Endothelial cell of umbilical vein (primary cell): ENCODE measurements around the gene OR2L2. TPM values are rescaled to one million over a fixed set of nuclear protein-coding genes. Genes with fewer than 3 reads are reported as not detected.

Experiments used
- BruUV-seq: library from RNA; stranded (reverse); fragments of 400-500 nt; replicated peaks from 2 replicates; lab custom pipeline; 2021; lab: Mats Ljungman, UMichigan
- CTCF ChIA-PET: fragments of 300-600, 350-600 bp; sonication (Branson Sonifier 250); formaldehyde crosslinking; loops from one replicate; lab custom pipeline; 2021; ENCODE audit warnings: antibody characterized with exemption, inconsistent platforms; lab: Charles Lee
- POLR2A ChIA-PET: fragments of 300-600, 350-600 bp; sonication (Branson Sonifier 250); formaldehyde crosslinking; loops from one replicate; lab custom pipeline; 2021; ENCODE audit warnings: antibody characterized with exemption, inconsistent platforms; lab: Charles Lee
- DNase-seq: peaks from one replicate; pipeline ENCODE4 v3.0.0-alpha.2; 2011; ENCODE audit warnings: low read depth, low spot score
- FAIRE-seq: peaks from 2 replicates; lab custom pipeline; 2011; peaks lifted over from hg19 to GRCh38; lab: Jason Lieb, UNC
- H2AFZ ChIP-seq: 2 replicates; pipeline ENCODE4 v1.6.0; 2012; ENCODE audit warnings: low read depth, low read length, control low read depth, inconsistent platforms
- H3K27ac ChIP-seq: 2 replicates; pipeline ENCODE4 v1.5.1; 2011; ENCODE audit warnings: low read depth, mild to moderate bottlenecking, control low read depth, low read length, moderate library complexity; ENCODE audit not compliant: insufficient read depth
- H3K27me3 ChIP-seq, 2 experiments: 2 replicates each; pipeline versions ENCODE4 v1.6.0 to v1.6.1; 2011; ENCODE audit warnings: low read length in 2 of 2, mixed read lengths in 1 of 2; ENCODE audit not compliant: control insufficient read depth in 2 of 2, insufficient read depth in 2 of 2
- H3K36me3 ChIP-seq, 2 experiments: 2 replicates in 1 of 2; 3 replicates in 1 of 2; pipeline ENCODE4 v1.5.1; 2011; ENCODE audit warnings: low read length in 2 of 2, mild to moderate bottlenecking in 1 of 2, moderate library complexity in 1 of 2; ENCODE audit not compliant: control insufficient read depth in 2 of 2, insufficient read depth in 2 of 2; ENCODE audit errors: extremely low read depth in 1 of 2
- H3K4me1 ChIP-seq: 3 replicates; pipeline ENCODE4 v1.5.1; 2011; ENCODE audit warnings: mild to moderate bottlenecking, low read length; ENCODE audit not compliant: control insufficient read depth, insufficient read depth; ENCODE audit errors: extremely low read depth
- H3K4me2 ChIP-seq: 2 replicates; pipeline ENCODE4 v1.6.1; 2011; ENCODE audit warnings: low read length, control low read depth, mixed read lengths; ENCODE audit not compliant: insufficient read depth
- H3K4me3 ChIP-seq, 3 experiments: fragments of 200-600 bp in 1 of 3; sonication (generic), shearing (Covaris generic) in 1 of 3; replicated peaks in 1 of 3; 2 replicates each; pipeline ENCODE4 v1.5.1; 2011 to 2016; ENCODE audit warnings: control low read depth in 3 of 3, low read length in 3 of 3, mild to moderate bottlenecking in 2 of 3, inconsistent platforms in 1 of 3, low read depth in 1 of 3, moderate library complexity in 1 of 3; ENCODE audit not compliant: insufficient read depth in 1 of 3
- H3K79me2 ChIP-seq: 2 replicates; pipeline ENCODE4 v1.6.0; 2012; ENCODE audit warnings: low read length, inconsistent platforms; ENCODE audit not compliant: control insufficient read depth, insufficient read depth
- H3K9ac ChIP-seq: replicated peaks from 2 replicates; pipeline ENCODE3; 2011; ENCODE audit warnings: low read length, control low read depth; ENCODE audit not compliant: insufficient read depth; ENCODE audit errors: extremely low read depth
- H3K9me1 ChIP-seq: replicated peaks from 3 replicates; pipeline ENCODE4 v1.6.0; 2011; ENCODE audit warnings: mild to moderate bottlenecking, low read length; ENCODE audit not compliant: control insufficient read depth, insufficient read depth; ENCODE audit errors: extremely low read depth
- H3K9me3 ChIP-seq: replicated peaks from 2 replicates; pipeline ENCODE4 v1.5.1; 2012; ENCODE audit warnings: low read length, inconsistent platforms; ENCODE audit not compliant: control insufficient read depth, insufficient read depth
- H4K20me1 ChIP-seq: replicated peaks from 2 replicates; pipeline ENCODE3; 2011; ENCODE audit warnings: mild to moderate bottlenecking, low read length; ENCODE audit not compliant: control insufficient read depth, insufficient read depth; ENCODE audit errors: extremely low read depth
- CTCF ChIP-seq, 2 donors: IDR thresholded peaks; 1 replicate in 1 of 2; 2 replicates in 1 of 2; pipeline ENCODE4 v1.5.1; 2011; ENCODE audit warnings: low read length in 2 of 2, mild to moderate bottlenecking in 2 of 2, moderate library complexity in 2 of 2, control low read depth in 1 of 2, inconsistent platforms in 1 of 2, low read depth in 1 of 2; ENCODE audit not compliant: insufficient read depth in 1 of 2; ENCODE audit errors: extremely low read depth in 1 of 2
- EZH2 ChIP-seq: IDR thresholded peaks from 2 replicates; pipeline ENCODE4 v1.6.1; 2012; ENCODE audit warnings: borderline replicate concordance, low read depth, mild to moderate bottlenecking, moderate library complexity, low read length, inconsistent platforms; ENCODE audit not compliant: severe bottlenecking
- FOS ChIP-seq: IDR thresholded peaks from 2 replicates; pipeline ENCODE4 v1.6.1; 2011; ENCODE audit warnings: mild to moderate bottlenecking, low read length, moderate library complexity, borderline replicate concordance; ENCODE audit not compliant: insufficient read depth
- GATA2 ChIP-seq: IDR thresholded peaks from 2 replicates; pipeline ENCODE4 v1.7.0; 2011; ENCODE audit warnings: low read depth, mild to moderate bottlenecking, moderate library complexity, mixed read lengths, low read length; ENCODE audit not compliant: insufficient read length, insufficient read depth
- JUN ChIP-seq: IDR thresholded peaks from 2 replicates; pipeline ENCODE4 v1.6.1; 2011; ENCODE audit warnings: borderline replicate concordance, low read depth; ENCODE audit not compliant: insufficient read length, insufficient read depth
- MAX ChIP-seq: IDR thresholded peaks from 2 replicates; pipeline ENCODE4 v1.6.1; 2011; ENCODE audit not compliant: insufficient read depth, insufficient read length
- MYC ChIP-seq: IDR thresholded peaks from one replicate; pipeline ENCODE4 v1.6.1; 2011; ENCODE audit warnings: mild to moderate bottlenecking, low read depth, low read length
- POLR2A ChIP-seq: IDR thresholded peaks from 2 replicates; pipeline ENCODE4 v1.6.1; 2012; ENCODE audit warnings: low read depth, mild to moderate bottlenecking, control low read depth, low read length
- POLR2AphosphoS5 ChIP-seq: IDR thresholded peaks from 2 replicates; pipeline ENCODE4 v1.6.1; 2012; ENCODE audit warnings: low read depth, mild to moderate bottlenecking, control low read depth, low read length, moderate library complexity; ENCODE audit not compliant: insufficient read depth
- dilution Hi-C: fragments of 300-500 bp; cut with MboI; formaldehyde crosslinking; loops from one replicate; pipeline ENCODE4 v1.15.0; 2019; ENCODE audit warnings: low sequenced_read_pairs; ENCODE audit not compliant: extremely low pct_ligation_motif_present
- intact Hi-C: fragments of 100-400 bp; cut with micrococcal nuclease; formaldehyde crosslinking; loops from one replicate; pipeline ENCODE4 v1.10.0; 2022
- polyA plus RNA-seq, 4 experiments: library from polyadenylated mRNA; depleted of rRNA in 3 of 4; stranded (reverse) in 3 of 4; unstranded in 1 of 4; fragments of >200 nt; gene quantifications; 2 replicates each; pipeline versions ENCODE4 v1.2.1 to v1.2.3, GENCODE V29; 2011 to 2012; ENCODE audit warnings: missing spikeins in 1 of 4
- total RNA-seq: library from RNA; stranded (reverse); gene quantifications from 2 replicates; pipeline ENCODE4 v1.2.3, GENCODE V29; 2021

The OR2L2 gene
- total and polyA plus RNA-seq, 2 donors (not counting 3 experiments of a cell fraction or from before 2014, with no cell fraction given): 0.07 TPM; not detected in 1

- no peak for FAIRE-seq
- no peak for TF ChIP-seq MAX
- TF ChIP-seq MYC: no peak
- no peak for TF ChIP-seq FOS
- TF ChIP-seq GATA2: no peak
- no peak for TF ChIP-seq JUN
- no peak for TF ChIP-seq POLR2AphosphoS5
- no peak for TF ChIP-seq EZH2
- no peak for TF ChIP-seq POLR2A
- TF ChIP-seq CTCF (IDR thresholded peaks at IDR 0.05; ENCODE audit: extremely low read depth in 1 of 2, insufficient read depth in 1 of 2, low read depth in 1 of 2, low read length in 2 of 2): no peak
- DNase-seq: no peak
- Histone ChIP-seq H3K4me3 (no peak overlapping the region), H3K79me2 (no peaks in the 10 kb centered on the region), H3K36me3 (no peaks in the 10 kb centered on the region), H3K9me3 (peaks cover 2% of the 10 kb centered on the region), H3K27ac (no peak overlapping the region), H3K9me1 (no peaks in the 10 kb centered on the region), H3K27me3 (no peaks in the 10 kb centered on the region), H3K9ac (no peak overlapping the region), H3K4me1 (no peaks in the 10 kb centered on the region), H3K4me2 (no peak overlapping the region), H2AFZ (no peak overlapping the region), H4K20me1 (no peaks in the 10 kb centered on the region)
- dilution Hi-C loops: no loop called here
- no TSS peak for BruUV-seq
- intact Hi-C loops: no loop called here
- ChIA-PET CTCF (no interaction called here), POLR2A (no interaction called here)
Observed at GRCh38 chr1:247992986-247993385, 36.9 kb upstream of the OR2L2 start.
